Measurements from ENCODE around the gene DPP9.

Gene DPP9

GRCh38 chr19:4657262-4657661, 66.4 kb downstream of the DPP9 start:
- DNase-seq (ENCODE audit: low read depth, low spot score) = no peak

DNA sequence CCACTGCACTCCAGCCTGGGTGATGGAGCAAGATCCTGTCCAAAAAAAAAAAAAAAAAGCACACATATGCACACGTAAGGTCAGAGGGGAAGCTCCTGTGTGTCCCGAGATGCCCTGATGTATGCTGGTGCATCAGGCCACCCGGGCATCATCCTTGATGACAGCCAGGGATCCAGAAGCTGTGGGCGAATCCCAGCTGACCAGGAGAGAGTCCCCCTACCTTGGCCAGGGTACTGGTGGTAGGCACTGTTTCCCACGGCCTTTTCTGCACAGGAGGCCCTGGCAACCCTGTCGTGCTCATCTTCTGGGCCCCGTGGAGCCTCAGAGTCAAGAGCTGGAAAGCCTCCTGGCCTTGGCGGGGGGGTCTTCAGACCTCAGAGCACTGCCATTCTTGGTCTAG, 67.5 kb downstream of the DPP9 start:
- no peak for DNase-seq (ENCODE audit: low read depth, low spot score)

DNA sequence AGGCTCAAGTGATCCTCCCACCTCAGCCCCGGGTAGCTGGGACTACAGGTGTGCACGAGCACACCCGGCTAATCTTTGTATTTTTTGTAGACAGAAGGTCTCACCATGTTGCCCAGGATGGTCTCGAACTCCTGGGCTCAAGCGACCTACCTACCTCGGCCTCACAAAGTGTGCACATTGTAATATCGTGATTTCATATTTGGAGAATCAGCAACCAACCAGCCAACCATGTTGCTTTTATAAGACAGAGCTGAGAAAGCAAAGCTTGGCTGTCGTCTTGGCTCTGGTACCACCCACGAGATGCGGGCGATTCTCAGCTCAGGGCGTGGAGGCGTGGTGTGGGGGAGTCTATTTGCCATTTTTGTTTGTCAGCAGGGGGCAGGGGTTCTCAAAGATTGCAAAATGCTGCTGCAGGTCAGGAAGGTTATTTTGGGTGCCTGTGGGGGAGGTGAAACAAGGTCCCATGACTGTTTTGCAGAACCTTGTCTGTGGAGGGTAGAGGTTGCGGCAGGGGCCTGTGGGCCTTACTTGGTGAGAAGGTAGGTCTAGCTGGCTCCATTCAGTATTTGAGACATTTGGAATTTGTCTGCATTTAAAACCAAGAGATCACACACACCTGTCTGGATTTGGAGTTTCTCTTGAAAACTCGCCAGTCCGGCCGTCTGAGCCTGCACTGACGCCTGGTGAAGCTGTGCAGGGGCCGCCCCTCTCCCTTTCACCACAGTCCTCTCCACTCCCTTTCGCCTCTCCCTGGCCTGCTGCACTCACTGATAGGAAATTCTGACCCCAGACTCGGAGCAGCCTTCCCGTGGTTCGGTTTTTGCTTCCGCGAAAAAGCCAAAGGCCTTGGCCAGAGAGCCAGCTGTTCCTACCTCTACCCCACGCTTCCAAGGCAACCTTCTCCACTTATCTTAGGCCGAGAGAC, 68.9 kb downstream of the DPP9 start:
- no peak for DNase-seq (ENCODE audit: low read depth, low spot score)

DNA sequence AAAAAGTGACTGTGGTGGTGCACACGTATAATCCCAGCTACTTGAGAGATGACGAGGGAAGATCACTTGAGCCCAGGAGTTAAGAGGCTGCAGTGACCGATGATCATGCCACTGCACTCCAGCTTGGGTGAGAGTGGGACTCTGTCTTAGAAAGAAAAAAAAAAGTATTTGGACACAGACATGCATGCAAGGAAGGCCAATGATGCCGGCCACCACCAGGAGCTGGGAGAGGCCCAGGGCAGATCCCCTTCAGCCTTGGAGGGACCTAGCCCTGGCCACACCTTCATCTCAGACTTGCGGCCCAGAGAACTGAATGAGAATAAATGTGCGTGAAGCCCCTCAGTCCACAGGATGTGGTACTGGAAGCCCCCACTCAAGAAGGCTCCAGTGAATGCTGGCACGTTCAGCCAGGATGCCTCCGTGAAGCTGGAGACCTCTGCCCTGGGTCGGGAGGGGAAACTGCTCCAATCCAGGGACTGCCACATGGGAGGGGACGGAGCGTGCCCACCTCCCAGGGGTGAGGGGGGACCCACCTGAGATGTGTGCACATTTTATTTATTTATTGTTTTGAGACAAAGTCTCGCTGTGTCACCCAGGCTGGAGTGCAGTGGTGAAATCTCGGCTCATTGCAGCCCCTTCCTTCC, 69.7 kb downstream of the DPP9 start:
- DNase-seq (ENCODE audit: low read depth, low spot score) = no peak

- DNase-seq (ENCODE audit: low read depth, low spot score) = no peak
Measured at GRCh38 chr19:4652075-4652474, 71.6 kb downstream of the DPP9 start.

DNA sequence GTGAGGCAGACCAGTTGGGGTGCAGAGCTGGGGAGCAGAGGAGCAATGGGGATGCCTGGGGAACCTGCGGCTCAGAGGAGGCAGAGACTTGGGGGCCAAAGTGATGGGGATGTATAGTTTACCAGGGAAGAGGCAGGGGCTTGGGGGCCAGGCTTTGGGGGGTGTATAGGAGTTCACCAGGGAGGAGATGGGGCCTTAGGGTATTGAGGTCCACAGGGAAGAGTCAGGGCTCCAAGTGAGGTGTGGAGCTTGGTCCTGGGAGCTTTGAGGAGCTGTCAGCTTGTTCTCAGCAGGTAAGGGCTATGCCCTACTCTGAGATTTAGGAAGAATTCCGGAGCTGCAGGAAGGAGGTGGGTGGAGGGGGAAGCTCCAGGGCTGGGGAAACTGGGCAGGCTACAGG, 73.5 kb downstream of the DPP9 start:
- DNase-seq (ENCODE audit: low read depth, low spot score) = no peak

- DNase-seq (ENCODE audit: low read depth, low spot score) = no peak
Measured at GRCh38 chr19:4649392-4650047, 74.1 kb downstream of the DPP9 start.

DNA sequence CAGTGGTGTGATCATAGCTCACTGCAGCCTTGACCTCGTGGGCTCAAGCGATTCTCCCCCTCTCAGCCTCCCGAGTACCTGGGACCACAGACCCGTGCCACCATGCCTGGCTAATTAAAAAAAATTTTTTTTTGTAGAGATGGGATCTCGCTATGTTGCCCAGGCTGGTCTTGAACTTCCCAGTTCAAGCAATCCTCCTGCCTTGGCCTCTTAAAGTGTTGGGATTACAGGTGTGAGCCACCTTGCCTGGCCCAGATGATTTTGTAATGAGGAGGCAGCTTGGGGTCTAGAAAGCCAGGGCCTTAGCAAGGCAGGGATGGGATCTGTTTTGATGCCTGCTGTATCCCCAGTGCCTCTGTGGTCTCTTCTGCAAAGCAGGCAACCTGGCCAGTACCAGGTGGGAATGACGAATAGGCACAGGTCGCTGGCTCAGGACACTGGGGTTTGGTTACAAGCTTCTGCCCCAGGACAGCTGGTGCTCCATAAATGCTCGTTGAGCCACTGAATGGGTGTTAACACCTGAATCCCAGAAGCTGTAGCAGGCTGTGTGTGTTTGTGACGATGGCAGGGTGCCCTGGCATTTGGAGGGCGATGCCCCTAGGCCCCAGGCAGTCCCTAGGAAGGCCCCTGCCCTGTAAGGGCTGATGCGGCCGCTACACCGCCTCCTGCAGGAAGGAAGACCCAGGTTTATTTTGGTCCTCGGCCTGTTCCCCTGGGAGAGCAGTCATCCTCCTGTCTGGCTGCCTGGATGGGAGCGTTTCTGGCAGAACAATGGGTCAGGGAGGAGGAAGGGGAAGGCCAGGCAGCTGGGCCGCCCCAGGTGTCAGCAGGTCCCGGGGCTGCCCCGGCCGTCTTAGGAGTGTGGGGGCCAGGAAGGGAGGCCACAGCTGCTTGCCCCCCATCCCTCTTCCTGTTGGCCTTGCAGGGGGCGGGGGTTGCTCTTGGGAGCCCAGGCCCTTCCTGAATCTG, 75.7 kb downstream of the DPP9 start:
- no peak for DNase-seq (ENCODE audit: low read depth, low spot score)

DNA sequence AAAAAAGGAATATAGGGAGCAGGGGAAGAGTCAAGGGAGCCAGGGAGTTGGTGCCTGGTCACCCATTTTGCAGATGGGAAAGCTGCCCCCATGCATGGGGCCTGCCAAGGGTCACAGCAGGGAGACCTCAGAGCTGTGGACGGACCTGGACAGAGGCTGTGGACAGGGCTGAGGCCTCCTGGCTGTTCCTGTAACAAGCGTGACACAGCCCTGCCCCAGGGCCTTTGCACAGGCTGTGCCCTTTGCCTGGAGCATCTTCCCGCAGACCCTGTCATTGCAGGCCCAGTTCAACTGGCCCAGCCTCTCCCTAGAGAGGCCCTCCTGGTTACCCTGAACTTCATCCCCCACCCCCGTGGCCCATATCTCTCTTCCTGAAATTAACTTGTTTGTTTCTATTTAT, 77.9 kb downstream of the DPP9 start:
- no peak for DNase-seq (ENCODE audit: low read depth, low spot score)

DNA sequence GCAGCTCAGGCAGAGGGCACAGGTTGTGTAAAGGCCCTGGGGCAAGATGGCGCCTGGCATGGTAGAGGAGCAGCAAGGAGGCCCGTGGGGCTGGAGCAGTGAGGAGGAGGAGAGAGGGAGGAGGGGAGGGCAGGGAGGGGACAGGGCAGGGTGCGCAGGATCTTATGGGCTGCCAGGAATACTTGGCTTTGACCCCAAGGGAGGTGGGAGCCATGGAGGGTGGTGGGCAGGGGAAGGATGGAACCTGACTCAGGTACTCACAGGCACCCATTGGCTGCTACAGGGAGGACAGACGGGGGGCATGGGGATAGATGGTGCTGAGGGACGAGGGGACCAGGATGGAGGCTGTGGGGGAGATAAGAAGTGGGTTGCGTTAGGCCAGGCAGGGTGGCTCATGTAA, 81.0 kb downstream of the DPP9 start:
- no peak for DNase-seq (ENCODE audit: low read depth, low spot score)

DNA sequence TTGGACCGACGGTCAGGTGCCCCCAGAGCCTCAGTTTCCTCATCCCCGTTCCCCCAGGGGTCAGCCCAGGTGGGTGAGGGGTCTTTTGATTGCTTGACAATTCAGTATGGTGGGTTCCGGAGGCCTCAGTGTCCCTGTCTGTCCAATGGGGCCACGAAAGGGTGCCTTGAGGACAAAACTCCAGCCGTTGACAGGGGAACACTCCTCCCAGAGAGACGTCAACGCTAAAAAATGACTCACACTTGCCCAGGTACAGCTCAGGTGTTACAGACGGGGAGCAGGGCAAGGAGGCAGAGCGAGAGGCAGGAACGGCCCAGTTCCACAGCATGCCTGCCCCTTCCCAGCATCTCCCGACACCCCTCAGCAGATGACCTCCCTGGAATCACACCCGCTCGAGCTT, 82.5 kb downstream of the DPP9 start:
- DNase-seq (ENCODE audit: low read depth, low spot score) = no peak

DNA sequence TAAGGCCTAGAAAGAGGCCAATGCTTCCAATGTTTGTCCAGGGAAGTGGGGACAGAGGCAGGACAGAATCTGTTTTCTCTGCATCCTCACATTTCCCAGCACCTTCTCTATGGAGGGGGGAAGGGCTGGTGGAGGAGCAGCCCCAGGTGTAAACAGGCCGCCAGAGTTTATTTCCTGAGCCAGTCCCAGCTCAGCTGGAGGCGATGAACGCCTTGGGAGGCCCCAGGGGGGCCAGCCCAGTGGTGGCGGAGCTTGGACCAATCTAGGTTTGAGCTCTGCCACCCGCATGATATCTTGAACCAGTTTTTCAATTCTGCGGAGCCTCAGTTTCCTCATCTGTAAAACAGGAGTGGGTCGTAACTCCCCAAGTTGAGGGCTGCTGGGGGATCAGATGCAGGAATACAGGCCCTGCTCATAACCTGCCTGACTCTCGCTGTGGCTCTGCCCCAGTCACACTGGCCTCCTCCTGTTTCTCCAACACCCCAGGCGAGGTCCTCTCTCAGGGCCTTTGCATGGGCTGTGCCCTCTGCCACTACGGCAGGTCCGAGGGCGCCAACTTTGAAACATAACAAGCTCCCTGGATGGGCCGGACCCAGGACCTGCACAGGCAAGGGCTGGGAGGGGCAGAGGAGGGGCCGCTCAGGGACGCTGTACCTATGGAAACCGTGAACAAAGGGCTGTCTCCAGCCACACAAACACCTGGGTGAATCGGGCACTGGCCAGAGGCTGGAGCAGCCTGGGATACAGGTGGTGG, 83.2 kb downstream of the DPP9 start:
- no peak for DNase-seq (ENCODE audit: low read depth, low spot score)

DNA sequence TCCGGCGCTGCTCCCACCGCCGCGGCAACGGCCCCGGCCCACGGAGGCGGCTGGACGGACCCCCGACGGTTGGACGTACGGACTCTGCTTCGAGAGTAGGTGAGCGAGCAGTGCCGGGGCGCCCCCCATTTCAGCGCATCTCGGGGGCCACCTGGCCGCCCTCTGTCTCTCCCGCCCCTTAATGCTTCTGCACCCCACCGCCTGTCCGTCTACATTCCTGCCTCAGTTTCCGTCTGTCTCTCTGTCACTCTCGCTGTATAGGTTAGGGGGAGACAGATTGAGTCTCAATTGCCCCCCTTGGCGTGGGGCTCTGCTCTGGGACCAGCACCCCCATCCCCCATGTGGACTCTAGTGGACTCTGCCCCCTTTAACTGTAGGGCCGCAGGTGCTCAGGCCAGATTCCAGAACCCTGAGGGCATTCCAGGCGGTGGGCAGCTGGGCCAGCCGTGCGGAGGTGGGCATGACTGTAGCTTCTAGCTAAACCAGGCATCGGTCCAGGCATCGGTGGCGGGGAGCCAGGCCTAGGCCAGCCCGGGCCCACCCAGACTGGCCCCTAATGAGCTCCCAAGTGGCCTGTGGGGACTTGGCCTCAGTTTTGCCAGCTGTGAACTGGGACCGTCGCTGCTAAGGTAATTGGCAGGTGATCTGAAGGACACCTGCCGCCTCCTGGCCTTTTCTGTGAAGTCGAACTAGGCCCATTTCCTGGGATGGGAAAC, 84.0 kb downstream of the DPP9 start:
- DNase-seq (ENCODE audit: low read depth, low spot score) = no peak

- no peak for DNase-seq (ENCODE audit: low read depth, low spot score)
Measured at GRCh38 chr19:4638828-4639530, 84.7 kb downstream of the DPP9 start, which contains the start of gene TNFAIP8L1. Gene TNFAIP8L1 (plus strand): TSS chr19:4639516. CDS start chr19:4651870, 12,354 bp downstream.

GRCh38 chr19:4638317-4638716, 85.3 kb downstream of the DPP9 start:
- no peak for DNase-seq (ENCODE audit: low read depth, low spot score)

GRCh38 chr19:4636761-4637160, 86.9 kb downstream of the DPP9 start:
- DNase-seq (ENCODE audit: low read depth, low spot score) = no peak

- no peak for DNase-seq (ENCODE audit: low read depth, low spot score)
Measured at GRCh38 chr19:4636151-4636717, 87.4 kb downstream of the DPP9 start.

DNA sequence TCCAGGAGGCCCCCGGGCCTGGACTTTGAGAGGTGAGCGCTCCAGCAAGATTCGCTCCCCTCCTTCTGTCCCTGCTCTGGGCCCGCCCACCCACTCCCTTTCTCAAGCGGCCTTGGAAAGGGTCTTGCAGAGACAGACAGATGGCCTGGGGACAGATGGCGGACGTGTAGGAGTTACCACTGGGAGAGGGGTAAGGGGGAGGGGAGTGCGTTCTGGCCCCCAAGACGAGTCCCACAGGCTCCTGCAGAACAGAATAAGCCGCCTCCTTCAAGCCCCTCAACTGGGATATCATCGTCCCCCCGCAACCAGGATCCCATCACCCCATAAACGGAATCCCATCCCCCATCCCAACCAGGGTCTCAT, 87.9 kb downstream of the DPP9 start:
- no peak for DNase-seq (ENCODE audit: low read depth, low spot score)

Measured in iPS DF 19.7 (cell line).